Measurements from ENCODE around the gene RXFP2.

DNA sequence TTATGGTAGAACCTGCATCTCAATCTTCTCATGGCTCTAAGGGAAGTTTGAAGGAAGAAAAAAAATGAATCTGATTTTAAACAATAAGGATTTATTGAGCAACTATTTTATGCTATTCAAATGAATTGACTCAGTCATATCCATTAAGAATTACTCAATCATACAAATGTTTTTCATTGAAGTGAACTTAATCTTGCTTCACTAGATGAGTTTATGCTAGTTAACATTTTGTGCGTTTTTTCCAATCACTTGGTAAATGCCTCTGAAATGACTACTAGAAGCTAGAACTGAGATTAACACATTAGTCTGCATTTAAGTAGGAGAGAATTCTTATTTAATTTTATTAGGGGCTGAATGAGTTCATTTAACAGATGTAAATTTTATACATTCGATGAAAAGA is 25.2 kb downstream of the RXFP2 start:
- TF ChIP-seq, protein P1, sequence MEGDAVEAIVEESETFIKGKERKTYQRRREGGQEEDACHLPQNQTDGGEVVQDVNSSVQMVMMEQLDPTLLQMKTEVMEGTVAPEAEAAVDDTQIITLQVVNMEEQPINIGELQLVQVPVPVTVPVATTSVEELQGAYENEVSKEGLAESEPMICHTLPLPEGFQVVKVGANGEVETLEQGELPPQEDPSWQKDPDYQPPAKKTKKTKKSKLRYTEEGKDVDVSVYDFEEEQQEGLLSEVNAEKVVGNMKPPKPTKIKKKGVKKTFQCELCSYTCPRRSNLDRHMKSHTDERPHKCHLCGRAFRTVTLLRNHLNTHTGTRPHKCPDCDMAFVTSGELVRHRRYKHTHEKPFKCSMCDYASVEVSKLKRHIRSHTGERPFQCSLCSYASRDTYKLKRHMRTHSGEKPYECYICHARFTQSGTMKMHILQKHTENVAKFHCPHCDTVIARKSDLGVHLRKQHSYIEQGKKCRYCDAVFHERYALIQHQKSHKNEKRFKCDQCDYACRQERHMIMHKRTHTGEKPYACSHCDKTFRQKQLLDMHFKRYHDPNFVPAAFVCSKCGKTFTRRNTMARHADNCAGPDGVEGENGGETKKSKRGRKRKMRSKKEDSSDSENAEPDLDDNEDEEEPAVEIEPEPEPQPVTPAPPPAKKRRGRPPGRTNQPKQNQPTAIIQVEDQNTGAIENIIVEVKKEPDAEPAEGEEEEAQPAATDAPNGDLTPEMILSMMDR (IDR thresholded peaks at IDR 0.05): no peak
- TF ChIP-seq POLR2A (IDR thresholded peaks at IDR 0.05): no peak
